GM18861 (cell line): ENCODE data around the gene ZFP36L1.

Experiments
- ATAC-seq: cut with Tn5 transposase; IDR thresholded peaks from one replicate; pipeline ENCODE4 v1.9.1; 2021; ENCODE audit not compliant: unreplicated experiment

Gene ZFP36L1

GRCh38 chr14:68816943-68817430 is 24.1 kb upstream of the ZFP36L1 start:
- ATAC-seq, result no peak

- ATAC-seq, result peak; percentile 33
Measured at GRCh38 chr14:68816183-68816942, 23.5 kb upstream of the ZFP36L1 start.

GRCh38 chr14:68815298-68816182 is 22.7 kb upstream of the ZFP36L1 start:
- no peak for ATAC-seq

GRCh38 chr14:68814539-68815297 is 21.9 kb upstream of the ZFP36L1 start:
- ATAC-seq, result peak; percentile 29

- ATAC-seq, result no peak
Measured at GRCh38 chr14:68814238-68814538, 21.3 kb upstream of the ZFP36L1 start.

GRCh38 chr14:68813318-68813838 is 20.5 kb upstream of the ZFP36L1 start:
- ATAC-seq, result no peak

- ATAC-seq, result no peak
Measured at GRCh38 chr14:68811171-68811570, 18.3 kb upstream of the ZFP36L1 start.

GRCh38 chr14:68810173-68811153 is 17.6 kb upstream of the ZFP36L1 start:
- no peak for ATAC-seq

- ATAC-seq, result no peak
Measured at GRCh38 chr14:68809524-68809923, 16.7 kb upstream of the ZFP36L1 start.

- no peak for ATAC-seq
Measured at GRCh38 chr14:68808696-68809480, 16.0 kb upstream of the ZFP36L1 start.

- no peak for ATAC-seq
Measured at GRCh38 chr14:68807987-68808386, 15.1 kb upstream of the ZFP36L1 start.

GRCh38 chr14:68807148-68807600 is 14.3 kb upstream of the ZFP36L1 start:
- ATAC-seq, result no peak

GRCh38 chr14:68806526-68807147 is 13.8 kb upstream of the ZFP36L1 start:
- peak; percentile 43 for ATAC-seq

GRCh38 chr14:68805414-68805813 is 12.5 kb upstream of the ZFP36L1 start:
- ATAC-seq, result no peak

- no peak for ATAC-seq
Measured at GRCh38 chr14:68801631-68802030, 8.8 kb upstream of the ZFP36L1 start.

GRCh38 chr14:68800953-68801352 is 8.1 kb upstream of the ZFP36L1 start:
- ATAC-seq, result no peak

GRCh38 chr14:68800390-68800789 is 7.5 kb upstream of the ZFP36L1 start:
- no peak for ATAC-seq

GRCh38 chr14:68798621-68799020 is 5.8 kb upstream of the ZFP36L1 start:
- no peak for ATAC-seq
